Keratinocyte (primary cell): ENCODE results near the gene KLHL29. TPM values are rescaled to one million over a fixed set of nuclear protein-coding genes. Genes with fewer than 3 reads are reported as not detected.

ENCODE experiments used
- DNase-seq: peaks from one replicate; pipeline ENCODE4 v3.0.0-alpha.2; 2011; ENCODE audit warnings: low read depth, missing footprints, low spot score
- FAIRE-seq: peaks from 2 replicates; lab custom pipeline; 2011; peaks lifted over from hg19 to GRCh38; lab: Jason Lieb, UNC
- H2AFZ ChIP-seq: 2 replicates; pipeline ENCODE4 v1.6.0; 2012; ENCODE audit warnings: low read length, control low read depth, inconsistent platforms; ENCODE audit not compliant: control insufficient read depth
- H3K27ac ChIP-seq: 2 replicates; pipeline ENCODE4 v1.5.1; 2011; ENCODE audit warnings: low read length; ENCODE audit not compliant: control insufficient read depth, insufficient read depth
- H3K27me3 ChIP-seq: 3 replicates; pipeline ENCODE4 v1.6.0; 2011; ENCODE audit warnings: low read length; ENCODE audit not compliant: control insufficient read depth, insufficient read depth; ENCODE audit errors: extremely low read depth
- H3K36me3 ChIP-seq, 2 experiments: 2 replicates in 1 of 2; 3 replicates in 1 of 2; pipeline ENCODE4 v1.5.1; 2011; ENCODE audit warnings: low read length in 2 of 2, mild to moderate bottlenecking in 1 of 2; ENCODE audit not compliant: control insufficient read depth in 2 of 2, insufficient read depth in 2 of 2; ENCODE audit errors: extremely low read depth in 1 of 2
- H3K4me1 ChIP-seq: 3 replicates; pipeline ENCODE4 v1.5.1; 2011; ENCODE audit warnings: low read length; ENCODE audit not compliant: control insufficient read depth, insufficient read depth; ENCODE audit errors: extremely low read depth
- H3K4me2 ChIP-seq: 3 replicates; pipeline ENCODE4 v1.6.0; 2011; ENCODE audit warnings: low read depth, low read length; ENCODE audit not compliant: control insufficient read depth, insufficient read depth; ENCODE audit errors: extremely low read depth
- H3K4me3 ChIP-seq, 3 experiments: fragments of 200-600 bp in 1 of 3; sonication (generic) in 1 of 3; 2 replicates in 2 of 3; 3 replicates in 1 of 3; pipeline ENCODE4 v1.5.1; 2011 to 2016; ENCODE audit warnings: low read length in 3 of 3, mild to moderate bottlenecking in 3 of 3, control low read depth in 2 of 3, inconsistent platforms in 1 of 3, low read depth in 1 of 3, mixed read lengths in 1 of 3, mixed run types in 1 of 3, moderate library complexity in 1 of 3; ENCODE audit not compliant: control insufficient read depth in 2 of 3, insufficient read depth in 2 of 3; ENCODE audit errors: extremely low read depth in 1 of 3
- H3K79me2 ChIP-seq: 2 replicates; pipeline ENCODE4 v1.6.0; 2012; ENCODE audit warnings: low read length; ENCODE audit not compliant: control insufficient read depth, insufficient read depth
- H3K9ac ChIP-seq: 3 replicates; pipeline ENCODE4 v1.6.0; 2011; ENCODE audit warnings: low read length; ENCODE audit not compliant: control insufficient read depth, insufficient read depth; ENCODE audit errors: extremely low read depth
- H3K9me1 ChIP-seq: 3 replicates; pipeline ENCODE4 v1.6.0; 2011; ENCODE audit warnings: low read length; ENCODE audit not compliant: control insufficient read depth, insufficient read depth; ENCODE audit errors: extremely low read depth
- H3K9me3 ChIP-seq: 2 replicates; pipeline ENCODE4 v1.5.1; 2012; ENCODE audit warnings: low read depth, low read length; ENCODE audit not compliant: control insufficient read depth
- H4K20me1 ChIP-seq: 3 replicates; pipeline ENCODE4 v1.6.0; 2011; ENCODE audit warnings: low read length; ENCODE audit not compliant: control insufficient read depth, insufficient read depth; ENCODE audit errors: extremely low read depth
- CTCF ChIP-seq, 3 experiments: IDR thresholded peaks in 1 of 3; conservative IDR thresholded peaks in 1 of 3; optimal IDR thresholded peaks in 1 of 3; 2 replicates in 2 of 3; 3 replicates in 1 of 3; pipeline versions ENCODE3 to v1.5.1; 2011; ENCODE audit warnings: low read length in 3 of 3, mild to moderate bottlenecking in 3 of 3, moderate library complexity in 2 of 3, control low read depth in 1 of 3, inconsistent platforms in 1 of 3; ENCODE audit not compliant: insufficient read depth in 2 of 3; ENCODE audit errors: extremely low read depth in 1 of 3
- EZH2 ChIP-seq: IDR thresholded peaks from one replicate; pipeline ENCODE4 v1.6.1; 2012; ENCODE audit warnings: inconsistent platforms, mild to moderate bottlenecking, low read length, moderate library complexity
- dilution Hi-C: fragments of 300-500 bp; cut with MboI; formaldehyde crosslinking; loops from one replicate; pipeline ENCODE4 v1.7.0; 2020; ENCODE audit warnings: low sequenced_read_pairs; ENCODE audit not compliant: extremely low pct_ligation_motif_present
- polyA plus RNA-seq, 5 experiments: library from polyadenylated mRNA; depleted of rRNA in 3 of 5; stranded (reverse) in 3 of 5; stranded (forward) in 1 of 5; unstranded in 1 of 5; fragments of >200 nt; gene quantifications; 1 replicate in 1 of 5; 2 replicates in 3 of 5; 3 replicates in 1 of 5; pipeline versions ENCODE4 v1.2.1 to v1.2.3, GENCODE V29; 2011 to 2012; ENCODE audit warnings: missing spikeins in 2 of 5, low read depth in 1 of 5, low replicate concordance in 1 of 5

KLHL29 gene
- polyA plus RNA-seq, 1 donor (not counting 4 experiments of a cell fraction or from before 2014, with no cell fraction given): 4.7 TPM

DNA sequence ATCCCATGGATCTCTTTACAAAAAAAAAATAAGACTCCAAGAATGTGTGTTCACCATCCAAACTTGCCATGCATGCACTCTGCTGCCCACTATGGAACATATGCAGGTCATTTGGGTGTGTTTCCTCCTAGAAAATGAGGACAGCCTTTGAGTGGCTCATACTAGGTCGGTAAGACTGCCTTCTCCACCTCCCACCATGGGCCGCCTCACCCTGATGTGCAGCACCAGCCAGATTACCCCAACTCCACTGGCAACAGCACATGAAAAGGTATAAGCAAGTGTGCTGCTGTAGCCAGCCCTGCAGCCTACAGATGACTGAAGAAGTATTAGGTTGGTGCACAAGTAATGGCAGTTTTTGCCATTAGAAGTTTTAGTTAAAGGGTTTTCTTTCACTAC lies 327.8 kb downstream of the KLHL29 start:
- Histone ChIP-seq H3K9ac (no peak overlapping the region), H2AFZ (no peak overlapping the region), H3K27ac (no peak overlapping the region), H3K36me3 (peaks cover 3 to 4% of the 10 kb centered on the region in 2 experiments), H3K9me1 (no peaks in the 10 kb centered on the region), H3K4me3 (no peak overlapping the region), H3K9me3 (no peaks in the 10 kb centered on the region), H3K79me2 (no peaks in the 10 kb centered on the region), H3K4me1 (no peaks in the 10 kb centered on the region), H3K4me2 (no peak overlapping the region), H4K20me1 (no peaks in the 10 kb centered on the region), H3K27me3 (no peaks in the 10 kb centered on the region)
- DNase-seq (no peak), FAIRE-seq (no peak)
- dilution Hi-C loops: no loop called here
- no peak for TF ChIP-seq CTCF (optimal IDR thresholded peaks at IDR 0.05 in 1 of 3, IDR thresholded peaks at IDR 0.05 in 1 of 3, conservative IDR thresholded peaks at IDR 0.05 in 1 of 3; ENCODE audit: extremely low read depth in 1 of 3, insufficient read depth in 2 of 3, low read length in 3 of 3)
- no peak for TF ChIP-seq EZH2

DNA sequence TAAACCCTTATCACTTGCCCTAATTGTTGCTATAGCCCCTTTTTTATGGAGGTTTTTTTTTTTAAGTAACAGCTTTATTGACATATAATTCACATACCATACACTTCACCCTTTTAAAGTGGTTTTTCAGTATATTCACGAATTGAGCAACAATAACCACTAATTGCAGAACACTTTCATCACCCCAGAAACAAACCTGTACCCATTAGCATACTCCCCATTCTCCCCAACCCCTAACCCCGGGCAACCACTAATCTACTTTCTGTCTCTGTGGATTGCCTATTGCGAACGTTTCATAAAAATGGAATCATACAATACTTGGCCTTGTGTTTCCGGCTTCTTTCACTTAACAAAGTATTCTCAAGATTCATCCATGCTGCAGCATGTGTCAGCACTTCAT lies 328.4 kb downstream of the KLHL29 start:
- FAIRE-seq (no peak), DNase-seq (no peak)
- Histone ChIP-seq H3K9me1 (no peaks in the 10 kb centered on the region), H3K4me3 (no peak overlapping the region), H4K20me1 (no peaks in the 10 kb centered on the region), H3K36me3 (peaks cover 3% of the 10 kb centered on the region in 2 experiments), H3K4me2 (no peak overlapping the region), H3K27ac (no peak overlapping the region), H3K9me3 (no peaks in the 10 kb centered on the region), H3K4me1 (no peaks in the 10 kb centered on the region), H3K9ac (no peak overlapping the region), H3K27me3 (no peaks in the 10 kb centered on the region), H3K79me2 (no peaks in the 10 kb centered on the region), H2AFZ (no peak overlapping the region)
- dilution Hi-C loops: no loop called here
- TF ChIP-seq EZH2: no peak
- TF ChIP-seq CTCF (optimal IDR thresholded peaks at IDR 0.05 in 1 of 3, IDR thresholded peaks at IDR 0.05 in 1 of 3, conservative IDR thresholded peaks at IDR 0.05 in 1 of 3; ENCODE audit: extremely low read depth in 1 of 3, insufficient read depth in 2 of 3, low read length in 3 of 3): no peak
